ENCODE measurements around the gene RPS19.
A peak's percentile ranks its signal among the peaks of the same experiment; 100 is the strongest.

The RPS19 gene

DNA sequence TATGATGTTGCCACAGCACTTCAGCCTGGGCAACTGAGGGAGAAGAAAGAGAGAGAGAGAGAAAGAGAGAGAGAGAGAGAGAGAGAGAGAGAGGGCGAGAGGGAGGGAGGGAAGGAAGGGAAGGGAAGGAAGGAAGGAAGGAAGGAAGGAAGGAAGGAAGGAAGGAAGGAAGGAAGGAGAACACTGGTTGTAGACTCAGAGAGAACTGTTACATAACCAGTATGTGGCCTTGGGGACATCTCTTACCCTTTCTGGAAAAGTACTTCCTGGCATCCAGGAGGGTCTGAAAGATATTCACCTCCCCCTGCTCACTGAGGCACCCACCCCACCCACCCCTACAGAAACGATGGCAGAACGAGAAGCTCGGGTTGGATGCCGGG lies 20.3 kb downstream of the RPS19 start:
- DNase-seq: no peak

DNA sequence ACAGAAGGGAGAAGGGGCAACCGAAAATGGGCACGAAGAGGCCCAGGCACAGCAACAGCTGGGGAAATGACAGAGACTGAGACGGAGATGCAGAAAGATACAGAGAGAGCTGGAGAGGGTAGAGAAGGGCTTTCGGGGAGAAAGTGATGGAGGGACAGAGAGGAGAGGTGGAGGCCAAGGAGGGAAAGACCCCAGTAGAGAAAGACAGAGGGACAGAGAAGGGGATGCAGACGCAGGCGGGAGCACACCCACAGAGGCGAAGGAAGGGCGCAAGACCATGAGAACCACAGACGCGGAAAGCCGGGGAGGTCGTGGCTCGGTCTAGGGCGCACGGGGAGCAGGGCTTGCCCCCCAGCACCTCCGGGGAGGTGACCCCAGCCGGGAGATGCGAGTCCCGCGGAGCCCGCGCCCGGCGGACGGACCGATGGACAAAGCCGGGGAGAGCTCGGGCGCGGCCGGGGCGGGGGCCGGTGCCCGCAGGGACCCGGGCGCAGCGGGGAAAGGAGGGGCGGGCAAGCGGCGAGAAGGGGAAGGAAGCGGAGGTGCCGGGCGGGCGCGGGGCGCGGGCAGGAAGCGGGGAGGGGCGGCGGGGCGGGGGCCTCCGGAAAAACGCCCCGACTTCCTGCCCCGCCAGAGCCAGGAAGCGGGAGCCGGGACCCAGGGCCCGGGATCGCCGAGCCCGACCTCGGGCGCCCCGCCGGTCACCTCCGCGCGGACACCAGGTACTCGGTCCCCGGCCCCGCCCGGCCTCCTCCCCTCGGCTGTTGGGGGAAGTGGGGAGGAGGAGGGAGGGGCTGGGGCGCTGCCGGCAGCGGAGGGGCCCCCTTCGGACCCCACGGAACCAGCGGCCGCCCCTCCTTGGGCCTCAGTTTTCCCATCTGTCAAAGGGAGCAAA lies 22.8 kb downstream of the RPS19 start, which contains the start of gene ARHGEF1:
Gene ARHGEF1 (plus strand): TSS at position 617 of the 895 bp plus-strand sequence. CDS start 4,899 bp downstream, outside the sequence.
- peak; percentile 53 for DNase-seq

DNA sequence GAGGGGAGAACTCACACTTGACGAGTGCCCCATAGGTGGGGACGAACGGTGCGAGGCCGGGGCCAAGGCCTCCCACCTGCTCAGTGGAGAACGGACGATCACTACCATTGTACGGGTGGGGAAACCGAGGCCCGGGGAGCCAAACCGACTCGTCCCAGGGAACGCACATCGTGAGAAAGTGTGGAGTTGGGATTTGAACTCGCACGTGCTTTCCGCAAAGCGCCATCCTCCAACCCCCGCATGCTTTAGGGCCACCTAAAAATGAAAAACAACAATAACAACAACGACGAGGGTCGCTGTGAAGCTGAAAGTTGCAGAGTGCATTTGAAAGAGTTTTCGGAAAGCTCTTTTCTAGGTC lies 23.4 kb downstream of the RPS19 start:
- DNase-seq: no peak

DNA sequence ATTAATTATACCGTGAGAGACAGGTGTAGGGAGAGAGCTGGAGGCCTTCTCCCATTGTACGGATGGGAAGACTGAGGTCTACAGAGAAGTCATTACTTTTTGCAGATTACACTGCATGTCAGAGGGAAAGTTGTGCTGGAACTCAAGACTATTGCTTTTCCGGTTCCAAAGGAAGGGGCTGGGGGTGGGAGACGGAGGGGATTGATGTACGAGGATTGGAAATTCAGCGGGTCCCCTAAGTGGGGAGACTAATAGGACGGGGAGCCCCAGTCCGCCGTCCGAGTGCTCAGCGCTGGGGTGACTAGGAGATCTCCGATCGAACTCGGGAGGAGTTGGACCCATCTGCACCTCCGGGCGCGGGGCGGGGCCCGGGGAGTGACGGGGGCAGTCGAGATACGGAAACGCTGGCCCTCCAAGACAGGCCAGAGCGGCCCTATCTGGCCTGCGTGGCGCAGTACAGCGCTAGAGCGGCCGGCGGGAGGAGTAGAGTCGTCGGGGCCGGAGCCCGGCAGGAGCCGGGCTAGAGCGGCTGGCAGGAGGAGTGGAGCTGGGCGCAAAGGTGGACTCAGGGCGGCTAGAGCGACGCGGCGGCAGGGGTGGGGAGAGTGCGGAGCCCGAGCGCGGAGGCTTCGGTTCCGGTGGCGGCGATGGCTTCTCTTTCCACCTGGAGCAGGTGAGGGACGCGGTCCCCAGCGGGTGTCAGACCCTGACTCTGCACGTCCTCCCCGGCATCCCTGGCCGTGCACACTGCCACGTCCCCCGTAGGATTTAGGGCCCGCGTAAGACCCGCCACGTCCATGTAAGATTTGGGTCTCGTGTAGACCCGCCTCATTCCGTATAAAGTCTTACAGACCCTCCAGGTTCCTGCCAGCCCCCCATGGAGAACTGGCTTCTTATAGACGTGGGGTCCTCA lies 24.0 kb downstream of the RPS19 start:
- DNase-seq: peak; percentile 98

DNA sequence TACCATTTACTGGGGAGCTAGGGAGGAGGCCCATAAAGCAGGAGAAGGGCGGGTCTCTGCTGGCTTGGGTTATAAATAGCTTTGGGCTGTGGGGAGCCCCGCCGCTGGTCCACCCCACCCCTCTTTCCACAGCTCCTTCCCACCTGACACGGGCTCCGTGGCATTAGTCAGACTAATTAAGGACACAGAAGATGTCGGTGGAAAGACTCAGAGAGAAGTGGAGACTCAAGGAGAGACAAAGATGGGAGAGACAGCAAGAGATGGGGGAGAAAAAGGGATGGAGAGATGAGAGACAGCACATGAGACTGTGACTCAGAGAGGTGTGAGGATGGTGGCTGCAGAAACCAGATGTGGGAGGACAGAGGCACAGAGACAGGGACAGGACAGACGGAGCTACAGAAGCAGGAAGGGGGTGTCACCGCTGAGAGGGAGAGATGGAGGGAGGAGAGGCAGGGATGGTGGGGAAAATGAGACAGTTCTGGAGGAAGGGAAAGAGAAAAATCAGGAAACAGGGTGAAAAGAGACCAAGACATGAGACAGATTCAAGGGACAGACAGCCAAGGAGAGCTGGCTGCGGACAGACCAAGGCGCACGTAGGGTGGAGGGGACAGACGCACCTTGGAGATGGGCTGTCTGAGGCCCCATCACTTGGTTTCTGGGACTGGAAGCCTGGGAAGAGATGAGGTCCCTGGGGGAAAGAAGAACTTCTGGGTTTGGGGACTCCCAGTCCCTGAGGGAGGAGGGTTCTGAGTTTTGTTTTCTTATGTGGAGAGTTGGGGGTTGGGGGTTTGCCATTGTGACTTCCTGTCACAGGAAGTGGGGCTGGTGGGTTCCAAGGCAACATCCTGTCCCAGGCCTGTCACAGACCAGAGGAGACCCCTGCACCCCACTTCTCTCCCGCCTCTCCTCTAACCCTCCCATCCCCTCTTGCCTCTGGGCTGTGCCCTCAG lies 27.0 kb downstream of the RPS19 start:
- DNase-seq: no peak

DNA sequence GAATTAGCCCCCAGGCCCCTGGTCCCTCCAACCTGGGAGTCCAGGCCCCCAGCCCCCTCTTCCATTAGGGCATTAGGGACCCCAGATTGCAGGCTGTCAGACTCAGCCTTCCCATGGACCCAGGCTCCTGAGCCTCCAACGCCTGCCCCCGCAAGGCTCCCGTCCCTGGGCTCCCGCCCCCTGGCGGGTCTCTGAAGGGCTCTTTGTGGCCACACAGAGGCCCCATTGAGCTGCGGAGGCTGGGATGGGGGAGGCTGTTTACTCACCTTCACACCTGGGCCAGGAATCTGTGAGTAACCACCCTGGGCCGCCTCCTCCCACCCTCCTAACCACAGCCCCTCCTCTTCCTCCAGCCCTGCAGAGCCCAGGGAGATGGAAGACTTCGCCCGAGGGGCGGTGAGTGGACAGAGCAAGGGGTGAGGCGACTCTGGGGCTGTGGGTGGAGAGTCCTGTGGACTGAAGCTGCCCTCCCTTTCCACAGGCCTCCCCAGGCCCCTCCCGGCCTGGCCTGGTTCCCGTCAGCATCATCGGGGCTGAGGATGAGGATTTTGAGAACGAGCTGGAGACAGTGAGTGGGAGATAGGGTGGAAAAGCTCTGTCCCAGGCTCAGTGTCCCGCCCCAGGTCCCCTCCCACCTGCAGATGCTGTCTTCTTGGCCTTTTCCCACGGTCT lies 27.8 kb downstream of the RPS19 start:
- DNase-seq: no peak

DNA sequence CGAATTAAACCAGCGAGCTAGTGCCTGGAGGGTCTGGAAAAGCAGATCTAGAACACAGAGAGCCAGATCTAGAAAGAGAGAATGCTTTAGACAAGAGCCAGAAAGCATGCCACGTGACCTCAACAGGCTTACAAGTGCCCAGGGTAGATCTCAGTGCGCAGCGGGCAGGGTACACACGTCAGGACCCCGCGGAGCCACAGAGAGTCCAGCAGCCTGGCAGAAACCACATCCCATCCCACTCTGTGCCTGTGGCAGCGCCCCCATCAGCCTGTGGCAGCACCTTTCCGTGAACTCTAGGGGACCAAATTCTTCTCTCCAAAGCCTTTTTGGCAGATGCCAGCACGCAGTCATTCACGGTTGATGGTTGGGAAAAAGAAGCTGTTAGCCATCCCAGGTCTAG lies 28.9 kb downstream of the RPS19 start:
- DNase-seq: no peak

DNA sequence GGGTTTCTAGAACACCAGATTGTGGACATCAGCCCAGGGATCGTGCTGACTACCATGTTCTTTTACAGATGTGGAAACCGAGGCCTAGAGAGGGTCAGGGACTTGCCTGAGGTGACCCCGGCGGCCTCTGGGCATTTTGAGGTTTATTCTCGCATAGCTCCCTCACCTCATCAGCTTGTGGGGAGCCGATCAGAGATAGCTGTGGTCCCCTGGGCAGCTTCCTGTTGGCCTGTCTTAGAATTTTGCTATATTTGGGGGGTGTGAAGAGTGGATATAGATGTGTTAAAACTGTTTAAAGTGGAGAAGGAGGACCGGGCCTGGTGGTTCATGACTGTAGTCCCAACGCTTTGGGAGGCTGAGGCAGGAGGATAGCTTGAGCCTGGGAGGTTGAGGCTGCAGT lies 29.8 kb downstream of the RPS19 start:
- DNase-seq: no peak

DNA sequence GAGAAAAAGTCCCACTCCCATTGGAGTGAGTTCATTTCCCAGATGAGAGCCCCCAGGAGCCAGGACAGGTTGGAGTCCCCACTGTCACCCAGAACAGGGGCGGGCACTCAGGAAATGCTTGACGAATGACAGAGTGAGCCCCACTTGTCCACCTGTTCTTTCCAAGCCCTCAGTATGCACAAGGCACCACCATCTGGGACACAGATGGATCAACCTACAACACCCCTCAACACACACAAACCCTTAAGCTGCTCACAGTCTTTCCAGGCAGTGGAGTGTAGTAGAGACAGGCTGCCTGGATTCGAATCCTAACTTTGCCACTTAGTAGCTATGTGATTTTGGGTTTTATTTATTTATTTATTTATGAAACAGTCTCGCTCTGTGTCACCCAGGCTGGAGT lies 30.9 kb downstream of the RPS19 start:
- no peak for DNase-seq

DNA sequence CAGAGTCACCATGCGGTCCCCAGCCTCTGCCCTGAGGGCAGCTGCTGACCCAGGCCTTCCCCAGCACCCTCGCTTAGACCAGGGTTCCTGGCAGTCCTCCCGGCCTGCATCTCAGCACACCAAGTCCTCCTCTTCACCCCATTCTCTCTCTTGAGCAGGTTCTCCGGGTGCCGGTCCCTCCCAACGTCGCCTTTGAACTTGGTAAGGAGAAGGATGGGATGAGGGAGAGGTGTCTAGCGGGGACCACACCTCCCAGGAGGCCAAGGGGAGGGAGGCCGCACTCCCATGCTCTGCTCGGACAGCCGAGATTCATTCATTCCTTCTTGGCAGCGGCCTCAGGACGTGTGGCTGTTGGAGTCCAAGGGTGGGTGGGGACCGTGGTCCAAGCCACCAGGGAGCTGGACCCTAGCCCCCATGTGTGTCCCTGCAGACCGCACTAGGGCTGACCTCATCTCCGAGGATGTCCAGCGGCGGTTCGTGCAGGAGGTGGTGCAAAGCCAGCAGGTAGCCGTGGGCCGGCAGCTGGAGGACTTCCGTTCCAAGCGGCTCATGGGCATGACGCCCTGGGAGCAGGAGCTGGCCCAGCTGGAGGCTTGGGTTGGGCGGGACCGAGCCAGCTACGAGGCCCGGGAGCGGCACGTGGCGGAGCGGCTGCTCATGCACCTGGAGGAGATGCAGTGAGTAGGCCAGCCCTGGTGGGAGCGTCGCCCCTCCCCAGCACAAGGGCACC lies 32.3 kb downstream of the RPS19 start:
- no peak for DNase-seq

DNA sequence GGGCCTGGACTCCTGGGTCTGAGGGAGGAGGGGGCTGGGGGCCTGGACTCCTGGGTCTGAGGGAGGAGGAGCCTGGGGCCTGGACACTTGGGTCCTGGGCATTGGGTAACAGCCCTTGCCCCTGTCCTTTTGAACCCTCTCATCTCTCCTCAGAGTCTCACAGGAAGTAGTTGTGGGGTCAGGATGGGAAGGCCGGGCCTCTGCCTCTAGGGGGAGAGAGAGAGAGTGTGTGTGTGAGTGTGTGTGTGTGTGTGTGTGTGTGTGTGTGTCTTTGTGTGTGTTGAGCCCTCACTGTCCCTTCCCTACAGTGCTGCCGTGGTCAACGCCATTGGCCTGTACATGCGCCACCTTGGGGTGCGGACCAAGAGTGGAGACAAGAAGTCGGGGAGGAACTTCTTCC lies 33.8 kb downstream of the RPS19 start:
- DNase-seq: peak; percentile 68

DNA sequence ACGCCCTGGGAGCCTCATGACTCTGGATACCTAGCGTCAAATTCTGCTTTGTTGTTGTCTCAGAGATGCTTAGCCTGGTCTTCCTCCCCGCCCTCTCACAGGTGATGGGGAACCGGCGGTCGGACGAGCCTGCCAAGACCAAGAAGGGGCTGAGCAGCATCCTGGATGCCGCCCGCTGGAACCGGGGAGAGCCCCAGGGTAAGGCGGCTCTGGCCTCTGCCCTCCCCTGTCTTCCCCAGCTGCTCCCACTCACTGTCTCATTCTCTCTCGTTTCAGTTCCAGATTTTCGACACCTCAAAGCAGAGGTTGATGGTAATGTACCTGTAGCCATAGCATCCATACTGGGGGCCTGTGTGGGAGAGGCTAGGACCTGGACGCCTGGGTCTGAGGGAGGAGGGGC lies 34.3 kb downstream of the RPS19 start:
- no peak for DNase-seq

DNA sequence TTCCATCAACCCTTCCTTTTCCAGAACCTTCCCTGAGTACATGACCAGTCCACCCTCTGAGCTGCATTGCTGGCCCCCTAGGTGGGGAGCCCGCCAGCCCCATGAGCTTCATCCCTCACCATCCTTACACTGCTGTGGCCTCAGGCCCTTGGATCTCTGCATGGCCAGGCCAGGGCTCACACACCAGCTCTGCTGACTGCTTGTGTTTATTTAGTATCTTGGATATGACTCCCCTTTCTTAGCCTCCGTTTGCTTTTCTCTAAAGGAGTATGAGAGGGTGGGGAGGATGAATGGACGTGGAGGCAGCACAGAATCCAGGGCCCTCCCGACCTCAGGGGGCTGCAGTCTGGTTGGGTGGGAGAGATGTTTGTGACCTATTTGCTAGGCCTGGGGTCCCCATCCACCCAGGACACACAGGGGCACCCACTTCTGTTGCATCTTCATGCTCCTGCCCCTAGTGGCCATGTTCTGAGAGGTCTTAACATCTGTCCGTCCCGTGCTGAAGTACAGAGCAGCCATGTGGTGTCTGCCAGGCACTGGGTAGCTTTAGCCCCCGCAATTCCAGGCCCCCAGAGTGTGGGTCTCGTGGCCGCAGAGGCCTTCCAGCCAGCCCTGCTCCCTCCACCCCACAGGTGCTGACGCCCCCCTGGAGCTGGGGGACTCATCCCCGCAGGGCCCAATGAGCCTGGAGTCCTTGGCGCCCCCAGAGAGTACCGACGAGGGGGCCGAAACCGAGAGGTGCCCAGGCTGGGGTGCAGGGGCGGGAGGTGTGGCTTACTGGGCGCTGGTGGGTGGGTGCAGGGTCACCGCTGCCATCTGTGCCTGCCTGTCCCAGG lies 35.9 kb downstream of the RPS19 start:
- DNase-seq: no peak

DNA sequence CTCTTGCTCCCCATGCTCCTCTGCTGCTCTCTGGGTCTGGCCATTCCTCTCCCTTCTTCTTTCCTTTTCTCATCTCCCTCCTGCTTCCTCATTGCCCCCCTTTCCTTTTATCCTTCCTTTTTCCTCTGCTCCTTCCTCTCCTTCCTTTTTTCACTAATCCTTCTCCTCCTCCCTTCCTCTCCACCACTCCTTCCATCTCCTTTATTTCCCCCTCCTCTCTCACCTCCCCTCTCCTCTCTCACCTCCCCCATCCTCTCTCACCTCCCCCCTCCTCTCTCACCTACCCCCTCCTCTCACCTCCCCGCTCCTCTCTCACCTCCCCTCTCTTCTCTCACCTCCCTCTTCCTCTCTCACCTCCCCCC lies 36.5 kb downstream of the RPS19 start:
- no peak for DNase-seq

DNA sequence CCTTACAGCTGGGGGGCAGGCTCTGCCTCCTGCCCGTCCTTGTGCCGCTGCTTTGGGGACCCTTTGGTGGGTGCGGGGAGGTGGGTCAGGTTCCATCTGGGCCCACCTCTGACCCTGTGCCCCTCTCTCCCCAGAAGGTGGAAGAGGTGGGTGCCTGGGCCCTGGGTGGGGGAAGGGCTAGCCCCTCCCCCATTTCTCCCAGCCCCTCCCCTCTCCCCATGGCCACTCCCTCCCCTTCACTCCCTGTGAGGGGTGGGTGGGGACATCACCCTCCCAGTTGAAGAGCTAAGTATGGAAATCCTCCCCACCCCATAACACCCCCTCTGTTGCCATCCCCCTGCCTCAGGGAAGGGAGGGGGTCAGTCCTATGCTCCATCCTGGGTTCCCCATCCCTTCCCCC lies 37.1 kb downstream of the RPS19 start:
- DNase-seq: no peak

DNA sequence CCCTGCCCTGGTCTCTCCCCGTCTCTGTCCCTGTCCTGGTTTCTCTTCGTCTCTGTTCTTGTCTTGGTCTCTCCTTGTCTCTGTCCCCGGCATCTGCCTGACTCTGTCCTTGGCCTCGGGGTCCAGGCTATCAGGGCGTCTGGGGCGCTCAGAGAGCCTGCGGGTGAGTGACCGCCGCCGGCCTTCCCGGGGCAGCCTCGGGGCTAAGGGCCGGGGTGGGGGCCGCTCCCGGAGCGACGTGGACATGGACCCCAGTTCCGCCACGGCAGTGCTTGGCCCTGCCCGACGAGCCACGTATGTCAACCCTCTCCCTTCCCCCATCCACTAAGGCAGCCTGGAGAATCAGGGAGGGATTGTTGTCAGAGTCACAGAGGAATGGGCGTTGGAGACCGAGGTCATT lies 37.8 kb downstream of the RPS19 start:
- DNase-seq: no peak

DNA sequence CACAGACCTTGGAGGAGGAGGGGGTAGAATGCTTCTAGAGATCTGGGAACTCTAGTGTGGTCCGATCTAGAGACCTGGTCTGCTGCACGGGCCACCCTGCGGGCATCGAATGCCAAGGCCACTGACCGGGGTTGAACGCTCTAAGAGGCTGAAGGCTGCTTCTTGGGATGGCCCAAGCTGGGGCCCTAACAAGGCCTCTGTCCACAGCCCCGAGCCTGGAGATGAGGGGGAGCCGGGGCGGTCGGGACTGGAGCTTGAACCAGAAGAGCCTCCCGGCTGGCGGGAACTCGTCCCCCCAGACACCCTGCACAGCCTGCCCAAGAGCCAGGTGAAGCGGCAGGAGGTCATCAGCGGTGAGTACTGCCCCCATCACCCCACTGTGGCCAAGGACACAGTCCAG lies 38.2 kb downstream of the RPS19 start:
- no peak for DNase-seq

DNA sequence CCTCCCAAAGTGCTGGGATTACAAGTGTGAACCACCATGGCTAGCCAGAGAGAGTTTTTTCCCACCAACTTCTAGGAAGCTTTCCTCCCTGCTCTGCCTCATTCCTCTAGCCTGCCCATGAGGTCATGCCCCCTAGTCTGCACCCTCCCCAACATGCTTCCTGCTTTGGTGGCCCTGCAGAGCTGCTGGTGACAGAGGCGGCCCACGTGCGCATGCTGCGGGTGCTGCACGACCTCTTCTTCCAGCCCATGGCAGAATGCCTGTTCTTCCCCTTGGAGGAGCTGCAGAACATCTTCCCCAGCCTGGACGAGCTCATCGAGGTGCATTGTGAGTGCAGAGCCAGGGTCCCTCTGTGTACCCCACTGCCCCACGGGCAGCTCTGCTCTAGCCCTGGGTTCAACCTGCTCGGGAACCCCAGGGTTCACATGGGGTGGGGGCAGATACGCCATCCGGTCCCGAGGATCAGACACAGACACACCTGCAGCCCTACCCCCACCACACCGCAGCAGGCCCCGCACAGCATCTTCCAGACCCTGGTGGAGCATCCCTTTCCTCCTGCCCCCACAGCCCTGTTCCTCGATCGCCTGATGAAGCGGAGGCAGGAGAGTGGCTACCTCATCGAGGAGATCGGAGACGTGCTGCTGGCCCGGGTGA lies 41.8 kb downstream of the RPS19 start:
- DNase-seq: no peak

DNA sequence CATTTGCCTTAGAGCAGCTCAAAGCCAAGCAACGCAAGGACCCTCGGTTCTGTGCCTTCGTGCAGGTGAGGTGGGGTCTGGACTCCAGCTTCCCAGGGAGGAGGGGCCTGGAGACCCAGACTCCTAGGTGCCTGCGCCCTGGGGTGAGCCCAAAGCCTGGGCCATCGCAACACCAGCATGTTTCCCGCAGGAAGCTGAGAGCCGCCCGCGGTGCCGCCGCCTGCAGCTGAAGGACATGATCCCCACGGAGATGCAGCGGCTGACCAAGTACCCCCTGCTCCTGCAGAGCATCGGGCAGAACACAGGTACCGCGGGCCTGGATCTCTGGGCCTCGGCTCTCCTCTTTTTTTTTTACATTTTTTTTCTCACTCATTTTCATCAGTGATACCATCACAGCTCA lies 42.5 kb downstream of the RPS19 start:
- no peak for DNase-seq

Data from MV-4-11 (cell line).